HepG2 (cell line): ENCODE measurements around the gene RHOT2. TPM values are rescaled to one million over a fixed set of nuclear protein-coding genes. Genes with fewer than 3 reads are reported as not detected.

Experiments used
- ATF6 ChIP-seq: sonication (generic); formaldehyde crosslinking; conservative IDR thresholded peaks from 2 replicates; pipeline ENCODE4 v1.4.0; 2020; ENCODE audit warnings: missing genetic modification reagents
- JUN ChIP-seq: sonication (generic); formaldehyde crosslinking; IDR thresholded peaks from 2 replicates; pipeline ENCODE4 v1.4.0; 2020; ENCODE audit warnings: mild to moderate bottlenecking, missing genetic modification reagents
- MTF1 ChIP-seq: sonication (generic); formaldehyde crosslinking; IDR thresholded peaks from 2 replicates; pipeline ENCODE4 v1.5.0; 2020; ENCODE audit warnings: missing genetic modification reagents
- POLR2G ChIP-seq: fragments of 200-400 bp; formaldehyde crosslinking; IDR thresholded peaks from 2 replicates; pipeline ENCODE4 v1.6.1; 2018; ENCODE audit warnings: mild to moderate bottlenecking, low read depth, low read length, moderate library complexity
- RBFOX2 ChIP-seq: fragments of 200-400 bp; formaldehyde crosslinking; IDR thresholded peaks from 2 replicates; pipeline ENCODE4 v1.6.1; 2017; ENCODE audit warnings: low read depth, mild to moderate bottlenecking, low read length
- SIX4 ChIP-seq: sonication (generic); formaldehyde crosslinking; IDR thresholded peaks from 2 replicates; pipeline ENCODE4 v1.4.0; 2020; ENCODE audit warnings: missing genetic modification reagents
- TOPORS ChIP-seq: sonication (generic); formaldehyde crosslinking; IDR thresholded peaks from 2 replicates; pipeline ENCODE4 v1.8.0; 2023; ENCODE audit warnings: mild to moderate bottlenecking, missing genetic modification reagents
- XRCC5 ChIP-seq: fragments of 200-400 bp; formaldehyde crosslinking; optimal IDR thresholded peaks from 2 replicates; pipeline ENCODE3; 2017; ENCODE audit warnings: mild to moderate bottlenecking, low read length
- ZBTB34 ChIP-seq: sonication (generic); formaldehyde crosslinking; IDR thresholded peaks from 2 replicates; pipeline ENCODE4 v1.8.0; 2022; ENCODE audit warnings: mild to moderate bottlenecking, missing genetic modification reagents
- ZBTB44 ChIP-seq: sonication (generic); formaldehyde crosslinking; IDR thresholded peaks from 2 replicates; pipeline ENCODE4 v1.4.0; 2020; ENCODE audit warnings: missing genetic modification reagents
- ZNF275 ChIP-seq: sonication (generic); formaldehyde crosslinking; IDR thresholded peaks from 2 replicates; pipeline ENCODE4 v1.8.0; 2022; ENCODE audit warnings: missing genetic modification reagents, mild to moderate bottlenecking, inconsistent platforms, borderline replicate concordance
- ZNF3 ChIP-seq: IDR thresholded peaks from 2 replicates; pipeline ENCODE4 v1.7.0; 2017; ENCODE audit warnings: inconsistent platforms
- ZNF337 ChIP-seq: sonication (generic); formaldehyde crosslinking; IDR thresholded peaks from 2 replicates; pipeline ENCODE4 v1.5.1; 2020; ENCODE audit warnings: missing genetic modification reagents, low read depth, mild to moderate bottlenecking, borderline replicate concordance
- ZNF672 ChIP-seq: sonication (generic); formaldehyde crosslinking; IDR thresholded peaks from 2 replicates; pipeline ENCODE4 v1.8.1; 2022; ENCODE audit warnings: missing genetic modification reagents
- polyA plus RNA-seq, 8 experiments: library from polyadenylated mRNA; depleted of rRNA in 3 of 8; stranded (reverse) in 7 of 8; unstranded in 1 of 8; fragments of >200 nt; fragmentation: Illumina TruSeq in 4 of 8; extraction: Trizol in 4 of 8; gene quantifications; 2 replicates each; pipeline versions ENCODE4 v1.2.1 to v1.2.3, GENCODE V29; 2011 to 2016; ENCODE audit warnings: low read depth in 4 of 8, missing spikeins in 1 of 8, mixed read lengths in 1 of 8; ENCODE audit not compliant: insufficient read depth in 1 of 8
- total RNA-seq, 5 experiments: library from RNA; depleted of rRNA; stranded (reverse); fragments of >200 nt; fragmentation: Illumina TruSeq; extraction: Trizol; gene quantifications; 2 replicates each; pipeline ENCODE4 v1.2.3, GENCODE V29; 2016; ENCODE audit warnings: low read depth in 1 of 5
- TF ChIP-seq, protein P1 (sequence below): sonication (generic); formaldehyde crosslinking; IDR thresholded peaks from 2 replicates; pipeline ENCODE4 v1.4.0; 2020; ENCODE audit warnings: missing genetic modification reagents, borderline replicate concordance
- TF ChIP-seq, protein P2 (sequence below): sonication (generic); formaldehyde crosslinking; IDR thresholded peaks from 2 replicates; pipeline ENCODE4 v1.9.0; 2021; ENCODE audit warnings: missing genetic modification reagents, borderline replicate concordance

RHOT2 gene
- total and polyA plus RNA-seq, 2 of the 13 experiments (the other 11 are each of a cell fraction or from before 2014, with no cell fraction given) = 63.6 to 76.9 TPM

DNA sequence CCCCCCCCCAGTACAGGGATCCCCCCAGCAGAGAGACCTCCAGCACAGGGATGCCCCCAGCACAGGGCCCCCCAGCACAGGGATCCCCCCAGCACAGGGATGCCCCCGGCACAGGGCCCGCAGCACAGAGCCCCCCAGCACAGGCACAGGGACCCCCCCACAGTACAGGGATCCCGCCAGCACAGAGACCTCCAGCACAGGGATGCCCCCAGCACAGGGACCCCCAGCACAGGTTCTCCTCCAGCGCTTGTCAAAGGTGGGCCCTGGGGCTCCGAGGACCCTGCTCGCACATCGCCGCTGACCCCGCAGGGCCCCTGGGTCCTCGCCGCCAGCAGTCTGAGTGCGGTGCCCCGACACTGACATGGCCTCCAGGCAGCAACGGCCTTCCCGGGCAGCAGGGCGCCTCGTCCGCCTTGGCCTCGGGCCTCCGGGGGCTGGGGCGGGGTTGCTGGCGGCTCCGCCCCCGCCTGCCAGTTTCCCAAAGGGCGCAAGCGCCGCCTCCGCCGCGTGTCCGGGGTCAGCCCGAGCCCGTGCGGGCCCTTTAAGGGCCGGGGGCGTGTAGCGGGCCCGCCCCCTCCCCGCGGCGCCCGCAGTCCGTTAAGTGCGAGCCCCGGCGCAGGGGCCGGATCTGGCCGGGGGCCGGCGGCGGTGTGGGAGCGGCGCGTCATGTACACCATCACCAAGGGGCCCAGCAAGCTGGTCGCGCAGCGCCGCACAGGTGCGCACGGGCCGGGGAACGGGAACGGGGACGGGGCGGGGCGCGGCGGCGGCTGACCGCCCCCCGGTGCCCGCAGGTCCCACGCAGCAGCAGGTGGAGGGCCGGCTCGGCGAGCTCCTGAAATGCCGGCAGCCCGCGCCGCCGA is 26.4 kb upstream of the RHOT2 start, which contains the start of gene MCRIP2 (continued):
- TF ChIP-seq, protein P1, sequence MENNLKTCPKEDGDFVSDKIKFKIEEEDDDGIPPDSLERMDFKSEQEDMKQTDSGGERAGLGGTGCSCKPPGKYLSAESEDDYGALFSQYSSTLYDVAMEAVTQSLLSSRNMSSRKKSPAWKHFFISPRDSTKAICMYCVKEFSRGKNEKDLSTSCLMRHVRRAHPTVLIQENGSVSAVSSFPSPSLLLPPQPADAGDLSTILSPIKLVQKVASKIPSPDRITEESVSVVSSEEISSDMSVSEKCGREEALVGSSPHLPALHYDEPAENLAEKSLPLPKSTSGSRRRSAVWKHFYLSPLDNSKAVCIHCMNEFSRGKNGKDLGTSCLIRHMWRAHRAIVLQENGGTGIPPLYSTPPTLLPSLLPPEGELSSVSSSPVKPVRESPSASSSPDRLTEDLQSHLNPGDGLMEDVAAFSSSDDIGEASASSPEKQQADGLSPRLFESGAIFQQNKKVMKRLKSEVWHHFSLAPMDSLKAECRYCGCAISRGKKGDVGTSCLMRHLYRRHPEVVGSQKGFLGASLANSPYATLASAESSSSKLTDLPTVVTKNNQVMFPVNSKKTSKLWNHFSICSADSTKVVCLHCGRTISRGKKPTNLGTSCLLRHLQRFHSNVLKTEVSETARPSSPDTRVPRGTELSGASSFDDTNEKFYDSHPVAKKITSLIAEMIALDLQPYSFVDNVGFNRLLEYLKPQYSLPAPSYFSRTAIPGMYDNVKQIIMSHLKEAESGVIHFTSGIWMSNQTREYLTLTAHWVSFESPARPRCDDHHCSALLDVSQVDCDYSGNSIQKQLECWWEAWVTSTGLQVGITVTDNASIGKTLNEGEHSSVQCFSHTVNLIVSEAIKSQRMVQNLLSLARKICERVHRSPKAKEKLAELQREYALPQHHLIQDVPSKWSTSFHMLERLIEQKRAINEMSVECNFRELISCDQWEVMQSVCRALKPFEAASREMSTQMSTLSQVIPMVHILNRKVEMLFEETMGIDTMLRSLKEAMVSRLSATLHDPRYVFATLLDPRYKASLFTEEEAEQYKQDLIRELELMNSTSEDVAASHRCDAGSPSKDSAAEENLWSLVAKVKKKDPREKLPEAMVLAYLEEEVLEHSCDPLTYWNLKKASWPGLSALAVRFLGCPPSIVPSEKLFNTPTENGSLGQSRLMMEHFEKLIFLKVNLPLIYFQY = no peak
- TF ChIP-seq SIX4 (no peak), ATF6 (no peak), XRCC5 (peak; percentile 67), ZNF3 (CRISPR knock-in tag) (no peak), ZNF672 (no peak), JUN (CRISPR knock-in tag) (no peak), MTF1 (no peak), ZBTB44 (CRISPR knock-in tag) (no peak), TOPORS (CRISPR knock-in tag) (0 out of 2 replicates have a peak, but pooled peaks have one; percentile 17), ZNF337 (CRISPR knock-in tag) (no peak), ZBTB34 (CRISPR knock-in tag) (no peak), POLR2G (peak; percentile 88), RBFOX2 (peak; percentile 85), ZNF275 (CRISPR knock-in tag) (peak; percentile 41; the same call in 1 of the 2 replicates)
- TF ChIP-seq, protein P2, sequence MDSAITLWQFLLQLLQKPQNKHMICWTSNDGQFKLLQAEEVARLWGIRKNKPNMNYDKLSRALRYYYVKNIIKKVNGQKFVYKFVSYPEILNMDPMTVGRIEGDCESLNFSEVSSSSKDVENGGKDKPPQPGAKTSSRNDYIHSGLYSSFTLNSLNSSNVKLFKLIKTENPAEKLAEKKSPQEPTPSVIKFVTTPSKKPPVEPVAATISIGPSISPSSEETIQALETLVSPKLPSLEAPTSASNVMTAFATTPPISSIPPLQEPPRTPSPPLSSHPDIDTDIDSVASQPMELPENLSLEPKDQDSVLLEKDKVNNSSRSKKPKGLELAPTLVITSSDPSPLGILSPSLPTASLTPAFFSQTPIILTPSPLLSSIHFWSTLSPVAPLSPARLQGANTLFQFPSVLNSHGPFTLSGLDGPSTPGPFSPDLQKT (CRISPR knock-in tag) = no peak
